ENCODE measurements around the gene AKIRIN2. TPM values are rescaled to one million over a fixed set of nuclear protein-coding genes. Genes with fewer than 3 reads are reported as not detected.

AKIRIN2 gene
- polyA plus RNA-seq, 1 of the 3 experiments (the other 2 are of a cell fraction) = 19.0 TPM

DNA sequence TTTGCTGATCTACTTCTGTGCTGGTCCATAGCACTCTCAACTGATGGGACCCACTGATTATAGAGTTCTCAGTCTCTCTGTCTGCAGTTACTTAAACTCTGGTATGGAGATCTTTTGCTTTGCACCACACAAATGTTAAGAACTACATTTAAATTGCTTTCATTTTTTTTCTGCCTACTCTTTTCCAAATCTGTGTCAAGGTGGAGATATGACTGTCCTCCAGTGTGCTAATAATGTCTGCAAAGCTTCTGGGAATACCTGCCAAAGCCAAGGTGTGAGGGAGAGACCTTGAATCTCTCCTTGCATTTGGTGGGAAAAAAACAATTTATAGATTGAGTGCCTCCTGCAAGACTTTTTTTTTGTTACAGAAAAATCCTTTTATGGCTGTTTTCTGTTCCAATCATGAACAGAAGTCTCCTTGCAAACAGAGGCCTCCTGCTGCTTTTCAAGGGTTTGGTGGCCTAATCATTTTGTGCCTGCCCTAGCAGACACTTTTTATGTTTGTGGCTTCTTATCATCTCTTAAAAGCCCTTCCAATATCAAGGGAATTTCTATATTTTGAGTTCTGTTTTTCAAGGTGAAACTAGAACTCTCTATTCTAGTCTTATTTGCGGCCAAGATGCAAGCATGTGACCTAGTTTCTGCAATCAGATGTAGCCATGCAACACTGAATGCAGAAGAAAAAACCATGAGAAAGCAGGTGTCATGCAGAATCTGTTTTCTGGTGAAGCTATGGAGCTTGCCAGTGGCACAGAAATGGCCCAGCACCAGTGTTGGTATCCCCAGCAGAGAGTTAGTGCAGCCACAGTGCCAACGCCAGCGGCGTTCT, 23.2 kb upstream of the AKIRIN2 start (continued):
- TF ChIP-seq POLR2AphosphoS5 (IDR thresholded peaks at IDR 0.05; ENCODE audit: low read depth, low read length) (no peak), USF2 (IDR thresholded peaks at IDR 0.05; ENCODE audit: borderline replicate concordance, low read depth, low read length) (no peak), ELF1 (IDR thresholded peaks at IDR 0.05) (no peak), RAD21 (IDR thresholded peaks at IDR 0.05; ENCODE audit: low read length) (no peak)

DNA sequence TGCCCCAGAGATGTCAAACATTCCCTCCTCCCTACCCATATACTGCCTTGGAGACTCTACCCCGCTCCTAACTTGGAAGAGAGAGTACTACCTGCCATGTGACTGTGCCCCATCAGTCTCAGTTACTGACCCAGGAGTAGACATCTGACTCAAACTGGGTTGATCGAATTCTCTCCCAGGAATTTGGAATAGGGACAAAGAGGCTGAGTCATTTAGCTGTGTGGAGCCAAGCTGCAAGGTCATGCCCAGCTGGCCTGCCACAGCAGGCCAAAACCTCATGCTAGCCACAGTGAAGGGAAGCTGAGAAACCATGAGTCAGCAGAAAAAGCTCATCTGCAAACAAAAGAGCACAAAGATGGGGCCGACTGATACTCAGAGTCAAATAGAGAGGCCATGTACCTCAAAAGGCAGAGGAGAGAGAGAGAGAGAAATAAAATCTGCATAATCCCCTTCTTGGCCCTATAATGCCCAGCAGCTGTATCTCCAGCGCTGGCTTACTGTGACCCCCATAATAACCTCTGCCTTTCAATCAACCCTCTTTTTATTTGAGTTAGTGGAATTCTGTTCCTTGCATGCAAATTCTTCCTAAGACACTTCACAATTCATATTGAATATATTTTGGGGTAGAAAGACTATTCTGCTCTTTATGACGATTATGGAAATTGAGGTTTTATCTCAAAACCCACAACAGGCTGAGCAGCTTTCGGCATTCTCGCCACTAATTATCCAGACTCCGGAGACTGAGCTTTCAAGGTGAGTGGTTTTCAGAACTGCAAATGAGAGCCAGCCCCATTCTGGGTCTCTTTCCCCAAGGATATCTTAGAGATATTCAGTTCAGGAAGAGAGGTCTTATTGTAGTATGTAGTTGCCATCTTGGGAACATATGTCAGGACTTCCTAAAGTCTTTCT, 21.4 kb upstream of the AKIRIN2 start:
- Histone ChIP-seq H3K9me2 (no peaks in the 10 kb centered on the region), H3K4me2 (0 out of 2 replicates have a peak overlapping the region, but pooled peaks have one; percentile 5), H3F3A (replicated peaks; ENCODE audit: insufficient read depth) (no peaks in the 10 kb centered on the region), H3K4me1 (ENCODE audit: control insufficient read depth in 1 of 2, insufficient read depth in 2 of 2, low read depth in 1 of 2, low read length in 1 of 2) (peaks cover 7 to 15% of the 10 kb centered on the region in 2 experiments), H3K79me2 (ENCODE audit: insufficient read depth) (no peaks in the 10 kb centered on the region), H3K9ac (peak overlapping the region; percentile 41; the same call in 1 of the 2 replicates), H3K4me3 (ENCODE audit: low read depth in 2 of 2, low read length in 1 of 2) (no peak overlapping the region), H3K27ac (ENCODE audit: low read depth in 2 of 2, low read length in 1 of 2) (peak overlapping the region in 1 of 2 experiments; percentile 73; a peak in 2 of 4 replicates), H4K20me1 (ENCODE audit: insufficient read depth) (no peaks in the 10 kb centered on the region), H3K36me3 (replicated peaks in 1 of 2; ENCODE audit: control insufficient read depth in 1 of 2, insufficient read depth in 2 of 2, low read length in 1 of 2) (no peaks in the 10 kb centered on the region), H3K27me3 (ENCODE audit: insufficient read depth) (no peaks in the 10 kb centered on the region), H3K9me3 (no peaks in the 10 kb centered on the region), H2AFZ (ENCODE audit: low read depth) (peak overlapping the region; percentile 69)
- no peak for DNase-seq
- POLR2A ChIA-PET = no interaction called here
- 62% methylated on average over 8 of the region's 8 CpGs for WGBS (ENCODE audit: low lambda C conversion rate)
- CTCF ChIA-PET = no interaction called here
- TF ChIP-seq MXI1 (IDR thresholded peaks at IDR 0.05; ENCODE audit: low read depth, low read length) (no peak), RAD21 (IDR thresholded peaks at IDR 0.05; ENCODE audit: low read length) (no peak), POLR2AphosphoS5 (IDR thresholded peaks at IDR 0.05; ENCODE audit: low read depth, low read length) (peak; percentile 63; the same call in 1 of the 2 replicates), PBX3 (IDR thresholded peaks at IDR 0.05) (peak; percentile 95), YY1 (IDR thresholded peaks at IDR 0.05; ENCODE audit: low read depth) (no peak; the same call in 1 of the 2 replicates), ELF1 (IDR thresholded peaks at IDR 0.05) (peak; percentile 53; the same call in 1 of the 2 replicates), RFX5 (IDR thresholded peaks at IDR 0.05; ENCODE audit: low read length) (no peak), TEAD4 (IDR thresholded peaks at IDR 0.05; ENCODE audit: borderline replicate concordance, insufficient read depth) (peak; percentile 86; the same call in 1 of the 2 replicates), FOSL2 (IDR thresholded peaks at IDR 0.05; ENCODE audit: borderline replicate concordance, low read depth) (peak; percentile 96), ZBTB33 (IDR thresholded peaks at IDR 0.05; ENCODE audit: borderline replicate concordance, low read depth) (peak; percentile 78; the same call in 1 of the 2 replicates), JUND (IDR thresholded peaks at IDR 0.05) (peak; percentile 94), GABPA (IDR thresholded peaks at IDR 0.05; ENCODE audit: low read depth) (no peak), NRF1 (IDR thresholded peaks at IDR 0.05; ENCODE audit: low read depth, low read length) (no peak)
- TF ChIP-seq, protein P1, sequence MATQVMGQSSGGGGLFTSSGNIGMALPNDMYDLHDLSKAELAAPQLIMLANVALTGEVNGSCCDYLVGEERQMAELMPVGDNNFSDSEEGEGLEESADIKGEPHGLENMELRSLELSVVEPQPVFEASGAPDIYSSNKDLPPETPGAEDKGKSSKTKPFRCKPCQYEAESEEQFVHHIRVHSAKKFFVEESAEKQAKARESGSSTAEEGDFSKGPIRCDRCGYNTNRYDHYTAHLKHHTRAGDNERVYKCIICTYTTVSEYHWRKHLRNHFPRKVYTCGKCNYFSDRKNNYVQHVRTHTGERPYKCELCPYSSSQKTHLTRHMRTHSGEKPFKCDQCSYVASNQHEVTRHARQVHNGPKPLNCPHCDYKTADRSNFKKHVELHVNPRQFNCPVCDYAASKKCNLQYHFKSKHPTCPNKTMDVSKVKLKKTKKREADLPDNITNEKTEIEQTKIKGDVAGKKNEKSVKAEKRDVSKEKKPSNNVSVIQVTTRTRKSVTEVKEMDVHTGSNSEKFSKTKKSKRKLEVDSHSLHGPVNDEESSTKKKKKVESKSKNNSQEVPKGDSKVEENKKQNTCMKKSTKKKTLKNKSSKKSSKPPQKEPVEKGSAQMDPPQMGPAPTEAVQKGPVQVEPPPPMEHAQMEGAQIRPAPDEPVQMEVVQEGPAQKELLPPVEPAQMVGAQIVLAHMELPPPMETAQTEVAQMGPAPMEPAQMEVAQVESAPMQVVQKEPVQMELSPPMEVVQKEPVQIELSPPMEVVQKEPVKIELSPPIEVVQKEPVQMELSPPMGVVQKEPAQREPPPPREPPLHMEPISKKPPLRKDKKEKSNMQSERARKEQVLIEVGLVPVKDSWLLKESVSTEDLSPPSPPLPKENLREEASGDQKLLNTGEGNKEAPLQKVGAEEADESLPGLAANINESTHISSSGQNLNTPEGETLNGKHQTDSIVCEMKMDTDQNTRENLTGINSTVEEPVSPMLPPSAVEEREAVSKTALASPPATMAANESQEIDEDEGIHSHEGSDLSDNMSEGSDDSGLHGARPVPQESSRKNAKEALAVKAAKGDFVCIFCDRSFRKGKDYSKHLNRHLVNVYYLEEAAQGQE (IDR thresholded peaks at IDR 0.05; ENCODE audit: low read depth, low read length) = peak; percentile 70; the same call in 1 of the 2 replicates
- TF ChIP-seq, protein P2, sequence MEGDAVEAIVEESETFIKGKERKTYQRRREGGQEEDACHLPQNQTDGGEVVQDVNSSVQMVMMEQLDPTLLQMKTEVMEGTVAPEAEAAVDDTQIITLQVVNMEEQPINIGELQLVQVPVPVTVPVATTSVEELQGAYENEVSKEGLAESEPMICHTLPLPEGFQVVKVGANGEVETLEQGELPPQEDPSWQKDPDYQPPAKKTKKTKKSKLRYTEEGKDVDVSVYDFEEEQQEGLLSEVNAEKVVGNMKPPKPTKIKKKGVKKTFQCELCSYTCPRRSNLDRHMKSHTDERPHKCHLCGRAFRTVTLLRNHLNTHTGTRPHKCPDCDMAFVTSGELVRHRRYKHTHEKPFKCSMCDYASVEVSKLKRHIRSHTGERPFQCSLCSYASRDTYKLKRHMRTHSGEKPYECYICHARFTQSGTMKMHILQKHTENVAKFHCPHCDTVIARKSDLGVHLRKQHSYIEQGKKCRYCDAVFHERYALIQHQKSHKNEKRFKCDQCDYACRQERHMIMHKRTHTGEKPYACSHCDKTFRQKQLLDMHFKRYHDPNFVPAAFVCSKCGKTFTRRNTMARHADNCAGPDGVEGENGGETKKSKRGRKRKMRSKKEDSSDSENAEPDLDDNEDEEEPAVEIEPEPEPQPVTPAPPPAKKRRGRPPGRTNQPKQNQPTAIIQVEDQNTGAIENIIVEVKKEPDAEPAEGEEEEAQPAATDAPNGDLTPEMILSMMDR (IDR thresholded peaks at IDR 0.05) = no peak

All from SK-N-SH (cell line).